BJ (cell line): Measurements from ENCODE around the gene MCOLN2. TPM values are rescaled to one million over a fixed set of nuclear protein-coding genes. Genes with fewer than 3 reads are reported as not detected.

ENCODE experiments used
- CTCF ChIA-PET: fragments of 350-600 bp; formaldehyde crosslinking; extraction: SDS; loops from one replicate; lab custom pipeline; 2021; ENCODE audit warnings: antibody characterized with exemption, inconsistent platforms; lab: Yijun Ruan, JAX
- POLR2A ChIA-PET: fragments of 300-600 bp; sonication (Branson Sonifier 250); formaldehyde crosslinking; extraction: SDS; loops from one replicate; lab custom pipeline; 2021; ENCODE audit warnings: antibody characterized with exemption; lab: Charles Lee
- DNase-seq: peaks from one replicate; pipeline ENCODE4 v3.0.0-alpha.2; 2011; ENCODE audit warnings: low read depth
- H3K27me3 ChIP-seq: 2 replicates; pipeline ENCODE4 v1.6.0; 2011; ENCODE audit warnings: low read length; ENCODE audit not compliant: control insufficient read depth, insufficient read depth
- H3K36me3 ChIP-seq: 2 replicates; pipeline ENCODE4 v1.5.1; 2011; ENCODE audit warnings: low read length; ENCODE audit not compliant: control insufficient read depth, insufficient read depth
- H3K4me3 ChIP-seq: 2 replicates; pipeline ENCODE4 v1.5.1; 2011; ENCODE audit warnings: low read depth, mild to moderate bottlenecking, control low read depth, low read length
- CTCF ChIP-seq: IDR thresholded peaks from 2 replicates; pipeline ENCODE4 v1.5.1; 2011; ENCODE audit warnings: low read depth, mild to moderate bottlenecking, control low read depth, inconsistent platforms, low read length, moderate library complexity; ENCODE audit not compliant: insufficient read depth
- polyA plus RNA-seq: library from polyadenylated mRNA; depleted of rRNA; stranded (reverse); fragments of >200 nt; gene quantifications from 2 replicates; pipeline ENCODE4 v1.2.3, GENCODE V29; 2011

MCOLN2 gene
- polyA plus RNA-seq, 1 experiment: 0.29 TPM

- no peak for TF ChIP-seq CTCF
- DNase-seq: no peak
- Histone ChIP-seq H3K27me3 (no peaks in the 10 kb centered on the region; the same call in 1 of the 2 replicates), H3K36me3 (no peaks in the 10 kb centered on the region), H3K4me3 (no peak overlapping the region)
- CTCF ChIA-PET: interaction anchor here (2.5 to 6.7 kb wide), 2 partner anchors 11 to 303 kb away, joined by 8 to 52 read pairs; partner anchors contain the start of gene C1orf52
- POLR2A ChIA-PET: no interaction called here
These were observed 40.3 kb downstream of the MCOLN2 start for GRCh38 chr1:84956655-84957054.

- ChIA-PET POLR2A (no interaction called here), CTCF (interaction anchor here (2.5 to 6.7 kb wide), 2 partner anchors 11 to 304 kb away, joined by 8 to 52 read pairs; partner anchors contain the start of gene C1orf52)
- no peak overlapping the region for H3K4me3 ChIP-seq
- no peak for DNase-seq
- H3K27me3 ChIP-seq: no peaks in the 10 kb centered on the region; the same call in 1 of the 2 replicates
- no peaks in the 10 kb centered on the region for H3K36me3 ChIP-seq
- TF ChIP-seq CTCF: no peak
These were observed 40.8 kb downstream of the MCOLN2 start for GRCh38 chr1:84956097-84956496.

- POLR2A ChIA-PET: no interaction called here
- CTCF ChIA-PET: interaction anchor here (1.0 to 8.9 kb wide), 4 partner anchors 8 to 305 kb away, joined by 3 to 100 read pairs (median 6); no protein-coding TSS in a partner anchor
- DNase-seq: no peak
- Histone ChIP-seq H3K27me3 (no peaks in the 10 kb centered on the region; the same call in 1 of the 2 replicates), H3K4me3 (no peak overlapping the region), H3K36me3 (no peaks in the 10 kb centered on the region)
- TF ChIP-seq CTCF: no peak
These were observed 47.2 kb downstream of the MCOLN2 start for GRCh38 chr1:84949664-84950063.

GRCh38 chr1:84947536-84948410 is 49.1 kb downstream of the MCOLN2 start:
- no peak for TF ChIP-seq CTCF
- H3K27me3 ChIP-seq: no peaks in the 10 kb centered on the region; the same call in 1 of the 2 replicates
- no peak for DNase-seq
- H3K4me3 ChIP-seq: no peak overlapping the region
- POLR2A ChIA-PET: no interaction called here
- CTCF ChIA-PET: interaction anchor here (0.6 to 8.9 kb wide), 6 partner anchors 10 to 312 kb away, joined by 3 to 100 read pairs (median 6); partner anchors contain the start of gene C1orf52
- no peaks in the 10 kb centered on the region for H3K36me3 ChIP-seq

- DNase-seq: no peak
- CTCF ChIA-PET: interaction anchor here (0.6 to 8.9 kb wide), 4 partner anchors 12 to 308 kb away, joined by 3 to 100 read pairs (median 41); no protein-coding TSS in a partner anchor
- POLR2A ChIA-PET: no interaction called here
- no peaks in the 10 kb centered on the region for H3K36me3 ChIP-seq
- TF ChIP-seq CTCF: no peak
- H3K4me3 ChIP-seq: no peak overlapping the region
- H3K27me3 ChIP-seq: no peaks in the 10 kb centered on the region; the same call in 1 of the 2 replicates
These were observed 50.3 kb downstream of the MCOLN2 start for GRCh38 chr1:84946631-84947030.
